Esophagus muscularis mucosa (tissue), 4 donors: Measurements from ENCODE around the gene MMP27.

Experiments
- EP300 ChIP-seq: sonication (generic); formaldehyde crosslinking; IDR thresholded peaks from one replicate; pipeline ENCODE4 v1.6.1; 2017; ENCODE audit warnings: antibody characterized with exemption
- POLR2A ChIP-seq: fragments of 450-650 bp; IDR thresholded peaks from one replicate; pipeline ENCODE4 v1.6.1; 2017; ENCODE audit warnings: antibody characterized with exemption, moderate library complexity, mild to moderate bottlenecking, low read depth
- POLR2AphosphoS5 ChIP-seq, 2 donors: sonication (generic); formaldehyde crosslinking; IDR thresholded peaks; one replicate each; pipeline ENCODE4 v1.6.1; 2017; ENCODE audit warnings: antibody characterized with exemption in 2 of 2
- TF ChIP-seq, protein P1 (sequence below), 3 experiments: fragments of 200-600 bp in 2 of 3; fragments of 450-650 bp in 1 of 3; sonication (generic) in 2 of 3; IDR thresholded peaks; one replicate each; pipeline ENCODE4 v1.5.1; 2017 to 2019; ENCODE audit warnings: antibody characterized with exemption in 3 of 3, mild to moderate bottlenecking in 2 of 3, moderate library complexity in 1 of 3

DNA sequence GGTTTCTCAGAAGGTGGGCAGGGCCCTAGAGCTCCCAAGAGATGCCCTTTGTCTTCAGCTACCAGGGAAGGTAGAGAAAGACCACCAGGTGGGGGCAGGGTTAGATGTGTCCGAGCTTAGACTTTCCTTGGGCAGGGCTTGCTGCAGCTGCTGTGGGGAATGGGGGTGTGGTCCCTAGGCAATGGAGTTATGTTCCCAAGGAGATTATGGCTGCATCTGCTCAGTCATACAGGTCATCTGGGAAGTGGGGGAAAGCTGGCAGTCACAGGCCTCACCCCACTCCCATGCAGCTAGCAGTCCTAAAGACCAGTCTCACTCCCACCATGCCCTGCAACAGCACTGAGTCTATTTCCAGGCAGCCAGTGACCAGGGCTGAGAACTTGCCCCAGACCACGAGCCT is 29.5 kb downstream of the MMP27 start:
- TF ChIP-seq, protein P1, sequence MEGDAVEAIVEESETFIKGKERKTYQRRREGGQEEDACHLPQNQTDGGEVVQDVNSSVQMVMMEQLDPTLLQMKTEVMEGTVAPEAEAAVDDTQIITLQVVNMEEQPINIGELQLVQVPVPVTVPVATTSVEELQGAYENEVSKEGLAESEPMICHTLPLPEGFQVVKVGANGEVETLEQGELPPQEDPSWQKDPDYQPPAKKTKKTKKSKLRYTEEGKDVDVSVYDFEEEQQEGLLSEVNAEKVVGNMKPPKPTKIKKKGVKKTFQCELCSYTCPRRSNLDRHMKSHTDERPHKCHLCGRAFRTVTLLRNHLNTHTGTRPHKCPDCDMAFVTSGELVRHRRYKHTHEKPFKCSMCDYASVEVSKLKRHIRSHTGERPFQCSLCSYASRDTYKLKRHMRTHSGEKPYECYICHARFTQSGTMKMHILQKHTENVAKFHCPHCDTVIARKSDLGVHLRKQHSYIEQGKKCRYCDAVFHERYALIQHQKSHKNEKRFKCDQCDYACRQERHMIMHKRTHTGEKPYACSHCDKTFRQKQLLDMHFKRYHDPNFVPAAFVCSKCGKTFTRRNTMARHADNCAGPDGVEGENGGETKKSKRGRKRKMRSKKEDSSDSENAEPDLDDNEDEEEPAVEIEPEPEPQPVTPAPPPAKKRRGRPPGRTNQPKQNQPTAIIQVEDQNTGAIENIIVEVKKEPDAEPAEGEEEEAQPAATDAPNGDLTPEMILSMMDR (IDR thresholded peaks at IDR 0.05), result no peak
- TF ChIP-seq POLR2A, result no peak
- TF ChIP-seq EP300, result no peak
- TF ChIP-seq POLR2AphosphoS5 (IDR thresholded peaks at IDR 0.05), result no peak
